ENCODE results near the gene VBP1. TPM values are rescaled to one million over a fixed set of nuclear protein-coding genes. Genes with fewer than 3 reads are reported as not detected.

The VBP1 gene, protein sequence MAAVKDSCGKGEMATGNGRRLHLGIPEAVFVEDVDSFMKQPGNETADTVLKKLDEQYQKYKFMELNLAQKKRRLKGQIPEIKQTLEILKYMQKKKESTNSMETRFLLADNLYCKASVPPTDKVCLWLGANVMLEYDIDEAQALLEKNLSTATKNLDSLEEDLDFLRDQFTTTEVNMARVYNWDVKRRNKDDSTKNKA
- 58.8 and 76.5 TPM in 2 replicates for total RNA-seq

DNA sequence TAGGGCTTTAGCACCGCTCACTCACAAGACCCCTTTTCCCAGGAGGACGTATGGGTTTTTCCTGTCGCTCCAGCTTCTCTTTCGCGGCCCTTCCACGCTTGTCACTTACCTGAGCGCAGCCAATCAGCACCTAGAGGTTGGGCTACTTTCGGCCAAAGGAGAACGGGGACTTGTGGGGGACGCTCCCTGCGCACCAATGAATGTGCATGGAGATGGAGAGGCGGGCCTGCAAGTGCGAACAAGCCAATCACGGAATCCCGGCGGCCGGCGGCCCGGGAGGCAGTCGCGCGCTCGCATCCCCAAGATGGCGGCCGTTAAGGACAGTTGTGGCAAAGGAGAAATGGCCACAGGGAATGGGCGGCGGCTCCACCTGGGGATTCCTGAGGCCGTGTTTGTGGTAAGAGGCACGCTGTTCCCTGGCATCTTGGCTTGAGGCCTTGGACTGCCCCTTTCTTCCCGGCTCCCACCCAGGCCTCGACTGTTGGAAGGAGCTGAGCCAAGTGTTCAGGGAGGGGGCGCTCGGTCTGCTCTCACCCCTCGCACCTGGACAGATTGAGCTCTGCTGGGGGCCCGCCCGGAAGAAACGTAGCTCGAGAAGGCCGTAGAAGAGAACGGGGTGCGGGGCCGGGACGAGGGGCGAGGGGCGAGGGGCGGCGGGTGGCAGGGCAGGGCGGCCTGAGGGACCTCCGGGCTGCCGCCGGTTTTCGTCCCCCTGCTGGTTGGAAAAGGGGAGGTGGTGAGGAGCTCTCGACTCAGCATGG is at the start of gene VBP1:
TSS of gene VBP1 (plus strand) at position 282 of the 761 bp plus-strand sequence. CDS start at position 305, 23 bp downstream.

DNA sequence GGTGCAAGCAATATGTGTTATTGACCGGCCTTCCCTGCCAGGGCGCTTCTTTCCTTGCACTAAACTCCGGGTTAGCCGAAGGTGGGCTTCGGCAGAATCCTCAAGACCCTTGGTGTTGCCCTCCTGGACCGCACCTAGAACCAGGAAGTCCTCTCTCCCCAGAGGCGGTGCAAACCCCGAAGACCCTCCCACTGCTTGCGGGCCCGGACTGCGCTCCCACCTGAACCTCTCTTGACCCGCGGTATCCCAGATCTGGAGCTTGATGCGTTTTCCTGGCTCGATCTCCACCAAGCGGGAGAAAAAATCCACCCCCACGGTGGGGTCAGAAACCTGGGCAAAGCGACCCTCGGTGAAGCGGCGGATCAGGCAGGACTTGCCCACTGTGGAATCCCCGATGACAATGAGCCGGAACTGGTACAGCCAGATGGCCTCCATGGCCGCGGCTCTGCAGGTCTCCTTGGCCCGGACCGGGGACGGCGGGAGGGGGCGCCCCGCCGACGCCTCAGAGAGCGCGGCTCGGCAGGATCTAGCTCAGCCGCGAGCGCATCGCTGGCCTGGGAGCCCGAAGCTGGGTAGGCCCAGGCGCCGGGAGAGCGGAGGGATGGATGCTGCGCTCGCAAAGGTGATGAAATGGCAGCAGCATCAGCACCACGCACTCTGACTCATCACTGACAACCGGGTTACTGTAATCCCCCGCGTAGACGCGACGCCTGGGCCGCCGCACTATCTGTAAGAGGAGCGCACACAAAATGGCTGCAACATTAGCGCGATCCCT is 47.8 kb downstream of the VBP1 start, which contains the start of gene RAB39B:
TSS of gene RAB39B (minus strand) at position 638 of the 775 bp plus-strand sequence. CDS start at position 435, 203 bp downstream.

Other genes with a start within 250 kb of the VBP1 start
- 0.64 and 1.4 TPM in 2 replicates for gene F8, start 193.7 kb upstream of the VBP1 start, total RNA-seq
- gene FUNDC2, start 189.6 kb upstream of the VBP1 start, total RNA-seq, result 42.4 and 60.7 TPM in 2 replicates
- gene CMC4, start 145.3 kb upstream of the VBP1 start, total RNA-seq, result 11.1 and 15.8 TPM in 2 replicates
- 1.9 and 7.2 TPM in 2 replicates for gene MTCP1, start 145.3 kb upstream of the VBP1 start, total RNA-seq
- 10.0 and 10.6 TPM in 2 replicates for gene BRCC3, start 145.0 kb upstream of the VBP1 start, total RNA-seq
- under 0.01 and 0.21 TPM in 2 replicates for gene RAB39B, start 48.0 kb downstream of the VBP1 start, total RNA-seq
- gene CLIC2, start 118.2 kb downstream of the VBP1 start, total RNA-seq, result under 0.01 and 1.7 TPM in 2 replicates
- 0.96 TPM in 1 of 2 replicates, not detected in the other for gene F8A2, start 165.6 kb downstream of the VBP1 start, total RNA-seq
- 5.3 TPM in 1 of 2 replicates, not detected in the other for gene F8A3, start 242.2 kb downstream of the VBP1 start, total RNA-seq